Measurements from ENCODE around the gene CD4.

DNA sequence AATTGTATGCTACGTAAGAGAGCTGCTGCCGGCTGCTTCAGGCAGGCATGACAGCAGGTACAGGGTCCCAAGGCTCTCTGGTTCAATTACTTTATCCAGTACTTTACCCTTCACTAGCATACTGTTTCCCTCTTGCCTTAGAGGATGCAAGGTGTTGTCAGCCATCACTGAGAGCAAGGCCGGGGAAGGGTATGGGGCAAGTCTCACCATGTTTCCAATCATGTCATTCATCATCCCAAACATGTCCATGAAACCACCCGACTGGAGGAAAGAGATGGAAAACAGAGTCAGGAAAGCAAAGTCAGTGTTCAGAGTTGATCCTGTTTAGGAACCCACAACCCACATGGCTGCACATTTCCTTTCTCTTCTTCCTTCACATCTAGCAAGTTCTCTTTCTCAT lies 38.8 kb upstream of the CD4 start:
- TF ChIP-seq, protein P1, sequence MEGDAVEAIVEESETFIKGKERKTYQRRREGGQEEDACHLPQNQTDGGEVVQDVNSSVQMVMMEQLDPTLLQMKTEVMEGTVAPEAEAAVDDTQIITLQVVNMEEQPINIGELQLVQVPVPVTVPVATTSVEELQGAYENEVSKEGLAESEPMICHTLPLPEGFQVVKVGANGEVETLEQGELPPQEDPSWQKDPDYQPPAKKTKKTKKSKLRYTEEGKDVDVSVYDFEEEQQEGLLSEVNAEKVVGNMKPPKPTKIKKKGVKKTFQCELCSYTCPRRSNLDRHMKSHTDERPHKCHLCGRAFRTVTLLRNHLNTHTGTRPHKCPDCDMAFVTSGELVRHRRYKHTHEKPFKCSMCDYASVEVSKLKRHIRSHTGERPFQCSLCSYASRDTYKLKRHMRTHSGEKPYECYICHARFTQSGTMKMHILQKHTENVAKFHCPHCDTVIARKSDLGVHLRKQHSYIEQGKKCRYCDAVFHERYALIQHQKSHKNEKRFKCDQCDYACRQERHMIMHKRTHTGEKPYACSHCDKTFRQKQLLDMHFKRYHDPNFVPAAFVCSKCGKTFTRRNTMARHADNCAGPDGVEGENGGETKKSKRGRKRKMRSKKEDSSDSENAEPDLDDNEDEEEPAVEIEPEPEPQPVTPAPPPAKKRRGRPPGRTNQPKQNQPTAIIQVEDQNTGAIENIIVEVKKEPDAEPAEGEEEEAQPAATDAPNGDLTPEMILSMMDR (IDR thresholded peaks at IDR 0.05; ENCODE audit: insufficient read depth, low read length, poor library complexity, severe bottlenecking) = no peak
- TF ChIP-seq EZH2phosphoT487 (conservative IDR thresholded peaks at IDR 0.05; ENCODE audit: low read length) = no peak
